ENCODE results near the gene ZNF853. TPM values are rescaled to one million over a fixed set of nuclear protein-coding genes. Genes with fewer than 3 reads are reported as not detected.

Gene ZNF853
- total and polyA plus RNA-seq, 2 donors from 2014 or later, result 3.4 to 5.4 TPM

- no peaks in the 10 kb centered on the region for H3K9me3 ChIP-seq (ENCODE audit: control insufficient read depth in 2 of 3, insufficient read depth in 1 of 3, low read length in 3 of 3)
- no peak overlapping the region for H3K27ac ChIP-seq (ENCODE audit: low read depth in 2 of 2, low read length in 2 of 2)
- H3K27me3 ChIP-seq (ENCODE audit: control insufficient read depth, insufficient read depth, low read length), result no peaks in the 10 kb centered on the region
- no peak for TF ChIP-seq CTCF (IDR thresholded peaks at IDR 0.05; ENCODE audit: borderline replicate concordance, extremely low read depth, insufficient read depth)
- DNase-seq (no peak), FAIRE-seq (no peak)
- H3K4me1 ChIP-seq (ENCODE audit: control insufficient read depth in 2 of 3, insufficient read depth in 2 of 3, low read depth in 1 of 3, low read length in 3 of 3), result no peaks in the 10 kb centered on the region
- H3K36me3 ChIP-seq (ENCODE audit: control insufficient read depth in 2 of 3, insufficient read depth in 3 of 3, low read length in 3 of 3), result no peaks in the 10 kb centered on the region
- intact Hi-C loops (cut with DNase I), result no loop called here
- no peak overlapping the region for H3K4me3 ChIP-seq (ENCODE audit: low read length in 3 of 3)
- H3K9ac ChIP-seq (ENCODE audit: low read length in 3 of 3), result no peak overlapping the region
Observed at GRCh38 chr7:6608794-6609193, 6.6 kb upstream of the ZNF853 start.

- no peak for TF ChIP-seq CTCF (IDR thresholded peaks at IDR 0.05; ENCODE audit: borderline replicate concordance, extremely low read depth, insufficient read depth)
- H3K4me1 ChIP-seq (ENCODE audit: control insufficient read depth in 2 of 3, insufficient read depth in 2 of 3, low read depth in 1 of 3, low read length in 3 of 3), result peaks cover 0 to 3% (median 0%) of the 10 kb centered on the region in 3 donors
- no peak for DNase-seq
- H3K36me3 ChIP-seq (ENCODE audit: control insufficient read depth in 2 of 3, insufficient read depth in 3 of 3, low read length in 3 of 3), result no peaks in the 10 kb centered on the region
- no peak overlapping the region for H3K27ac ChIP-seq (ENCODE audit: low read depth in 2 of 2, low read length in 2 of 2)
- no peak overlapping the region for H3K4me3 ChIP-seq (ENCODE audit: low read length in 3 of 3)
- H3K27me3 ChIP-seq (ENCODE audit: control insufficient read depth, insufficient read depth, low read length), result no peaks in the 10 kb centered on the region
- FAIRE-seq, result no peak
- H3K9ac ChIP-seq (ENCODE audit: low read length in 3 of 3), result no peak overlapping the region
- intact Hi-C loops (cut with DNase I), result no loop called here
- no peaks in the 10 kb centered on the region for H3K9me3 ChIP-seq (ENCODE audit: control insufficient read depth in 2 of 3, insufficient read depth in 1 of 3, low read length in 3 of 3)
Observed at GRCh38 chr7:6612819-6613218, 2.6 kb upstream of the ZNF853 start.

GRCh38 chr7:6613706-6614105 is 1.7 kb upstream of the ZNF853 start:
- H3K27ac ChIP-seq (ENCODE audit: low read depth in 2 of 2, low read length in 2 of 2), result no peak overlapping the region
- H3K9me3 ChIP-seq (ENCODE audit: control insufficient read depth in 2 of 3, insufficient read depth in 1 of 3, low read length in 3 of 3), result no peaks in the 10 kb centered on the region
- DNase-seq (no peak), FAIRE-seq (no peak)
- H3K9ac ChIP-seq (ENCODE audit: low read length in 3 of 3), result no peak overlapping the region
- H3K36me3 ChIP-seq (ENCODE audit: control insufficient read depth in 2 of 3, insufficient read depth in 3 of 3, low read length in 3 of 3), result no peaks in the 10 kb centered on the region
- no peak overlapping the region for H3K4me3 ChIP-seq (ENCODE audit: low read length in 3 of 3)
- H3K27me3 ChIP-seq (ENCODE audit: control insufficient read depth, insufficient read depth, low read length), result no peaks in the 10 kb centered on the region
- intact Hi-C loops (cut with DNase I), result no loop called here
- TF ChIP-seq CTCF (IDR thresholded peaks at IDR 0.05; ENCODE audit: borderline replicate concordance, extremely low read depth, insufficient read depth), result no peak
- H3K4me1 ChIP-seq (ENCODE audit: control insufficient read depth in 2 of 3, insufficient read depth in 2 of 3, low read depth in 1 of 3, low read length in 3 of 3), result peaks cover 0 to 3% (median 0%) of the 10 kb centered on the region in 3 donors
